Left colon (tissue), 2 donors: Measurements from ENCODE around the gene SIAH3. TPM values are rescaled to one million over a fixed set of nuclear protein-coding genes. Genes with fewer than 3 reads are reported as not detected.

Source experiments
- ATAC-seq: fragments of 200-7000 bp; cut with Tn5 transposase; one replicate; pipeline ENCODE4 v1.9.1; 2020; ENCODE audit warnings: mild to moderate bottlenecking, moderate library complexity
- DNase-seq, 2 donors: peaks; one replicate each; pipeline ENCODE4 v3.0.0-alpha.2; 2020
- intact Hi-C, 2 donors: fragments of 100-400 bp; cut with DNase I in 1 of 2; cut with micrococcal nuclease in 1 of 2; formaldehyde crosslinking; loops; one replicate each; pipeline versions ENCODE4 v1.11.2 to v1.14.0; 2022; cut with DNase I, micrococcal nuclease
- total RNA-seq, 2 donors: library from RNA; stranded (reverse); fragmentation: NEBNext Ultra II Directional; extraction: Animal tissue kit (Norgen Biotek cat#: 25700); gene quantifications; one replicate each; pipeline ENCODE4 v1.2.1, GENCODE V29; 2021
- donor health status: DM: no; HTN: no; CAD: no.
- donor health status: DM: yes; HTN: yes; CAD: no.

SIAH3 gene
- total RNA-seq, 2 donors from 2014 or later: not detected

GRCh38 chr13:45870232-45870631, 18.7 kb upstream of the SIAH3 start:
- ATAC-seq: no peak
- DNase-seq: no peak
- intact Hi-C loops: no loop called here

GRCh38 chr13:45865414-45865813, 13.9 kb upstream of the SIAH3 start:
- ATAC-seq (no peak), DNase-seq (no peak)
- intact Hi-C loops: no loop called here

- ATAC-seq (no peak), DNase-seq (no peak)
- intact Hi-C loops: no loop called here
Measured at GRCh38 chr13:45863709-45864590, 12.4 kb upstream of the SIAH3 start.

- ATAC-seq (no peak), DNase-seq (no peak)
- intact Hi-C loops: no loop called here
Measured at GRCh38 chr13:45861322-45861721, 9.8 kb upstream of the SIAH3 start.

GRCh38 chr13:45860240-45860639, 8.7 kb upstream of the SIAH3 start:
- DNase-seq (no peak), ATAC-seq (no peak)
- intact Hi-C loops: no loop called here

- ATAC-seq (no peak), DNase-seq (no peak)
- intact Hi-C loops: no loop called here
Measured at GRCh38 chr13:45859705-45860104, 8.2 kb upstream of the SIAH3 start.

GRCh38 chr13:45852494-45852893, 941 bp upstream of the SIAH3 start:
- intact Hi-C loops: no loop called here
- no peak for DNase-seq
- no peak for ATAC-seq

- DNase-seq: no peak
- intact Hi-C loops: no loop called here
- no peak for ATAC-seq
Measured at GRCh38 chr13:45851956-45852355, 403 bp upstream of the SIAH3 start.

- ATAC-seq: no peak
- no peak for DNase-seq
- intact Hi-C loops: no loop called here
Measured at GRCh38 chr13:45850027-45850613, 1.4 kb downstream of the SIAH3 start.

- intact Hi-C loops: no loop called here
- ATAC-seq (no peak), DNase-seq (no peak)
Measured at GRCh38 chr13:45849408-45849807, 2.1 kb downstream of the SIAH3 start.

- DNase-seq: peak; percentile 33 to 39
- intact Hi-C loops: no loop called here
- ATAC-seq: no peak
Measured at GRCh38 chr13:45847554-45848224, 3.9 kb downstream of the SIAH3 start.

- ATAC-seq: no peak
- intact Hi-C loops: no loop called here
- DNase-seq: no peak
Measured at GRCh38 chr13:45846681-45847080, 4.9 kb downstream of the SIAH3 start.

- intact Hi-C loops: no loop called here
- no peak for ATAC-seq
- DNase-seq: no peak
Measured at GRCh38 chr13:45838171-45838745, 13.3 kb downstream of the SIAH3 start.

GRCh38 chr13:45837111-45837510, 14.4 kb downstream of the SIAH3 start:
- ATAC-seq (no peak), DNase-seq (no peak)
- intact Hi-C loops: no loop called here

- intact Hi-C loops: no loop called here
- DNase-seq (no peak), ATAC-seq (no peak)
Measured at GRCh38 chr13:45834411-45834994, 17.1 kb downstream of the SIAH3 start.

- DNase-seq (no peak), ATAC-seq (no peak)
- intact Hi-C loops: no loop called here
Measured at GRCh38 chr13:45833663-45834375, 17.7 kb downstream of the SIAH3 start.

- intact Hi-C loops: no loop called here
- ATAC-seq: no peak
Measured at GRCh38 chr13:45833242-45833641, 18.3 kb downstream of the SIAH3 start.

GRCh38 chr13:45831851-45832250, 19.7 kb downstream of the SIAH3 start:
- intact Hi-C loops: no loop called here
- DNase-seq: no peak
- ATAC-seq: no peak

More at GRCh38 chr13:45833242-45833641, 18.3 kb downstream of the SIAH3 start:
- DNase-seq: no peak

GRCh38 chr13:45830121-45830520, 21.4 kb downstream of the SIAH3 start:
- no peak for ATAC-seq
- DNase-seq: no peak
- intact Hi-C loops: no loop called here
